AG10803 (cell line): Measurements from ENCODE around the gene NDUFV3.
"Not testable (repeated sequence)": the region's sequence is repeated elsewhere in the genome, so short reads cannot be mapped to it uniquely, and the experiment has no call there.

Experiments
- DNase-seq: peaks from one replicate; pipeline ENCODE4 v3.0.0; 2010; ENCODE audit warnings: low read depth
- H3K4me3 ChIP-seq: 2 replicates; pipeline ENCODE4 v1.5.1; 2011; ENCODE audit warnings: mild to moderate bottlenecking, low read length, control low read depth
- TF ChIP-seq, protein P1 (sequence below): conservative IDR thresholded peaks from 2 replicates; pipeline ENCODE4 v1.5.1; 2011; ENCODE audit warnings: mild to moderate bottlenecking, low read length, control low read depth, inconsistent platforms

Gene NDUFV3

DNA sequence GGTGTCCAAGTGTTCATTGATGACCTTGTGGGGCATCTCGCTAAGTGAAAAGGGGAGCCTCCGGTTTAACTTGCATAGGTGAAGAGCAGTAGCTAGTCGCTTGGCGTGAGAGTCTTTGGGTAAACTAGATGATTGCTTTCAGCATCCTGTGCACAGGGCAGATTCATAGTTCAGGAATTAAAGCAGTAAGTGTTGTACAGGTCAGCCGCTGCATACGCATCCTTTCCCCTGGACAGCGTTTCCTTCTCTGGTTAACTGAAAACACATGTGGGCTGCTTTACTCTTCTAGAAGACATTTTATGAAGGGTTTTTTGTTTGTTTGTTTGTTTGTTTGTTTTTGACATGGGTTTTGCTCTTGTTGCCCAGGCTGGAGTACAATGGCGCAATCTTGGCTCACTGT, 12.1 kb downstream of the NDUFV3 start:
- H3K4me3 ChIP-seq, result no peak overlapping the region
- DNase-seq, result peak; percentile 51
- TF ChIP-seq, protein P1, sequence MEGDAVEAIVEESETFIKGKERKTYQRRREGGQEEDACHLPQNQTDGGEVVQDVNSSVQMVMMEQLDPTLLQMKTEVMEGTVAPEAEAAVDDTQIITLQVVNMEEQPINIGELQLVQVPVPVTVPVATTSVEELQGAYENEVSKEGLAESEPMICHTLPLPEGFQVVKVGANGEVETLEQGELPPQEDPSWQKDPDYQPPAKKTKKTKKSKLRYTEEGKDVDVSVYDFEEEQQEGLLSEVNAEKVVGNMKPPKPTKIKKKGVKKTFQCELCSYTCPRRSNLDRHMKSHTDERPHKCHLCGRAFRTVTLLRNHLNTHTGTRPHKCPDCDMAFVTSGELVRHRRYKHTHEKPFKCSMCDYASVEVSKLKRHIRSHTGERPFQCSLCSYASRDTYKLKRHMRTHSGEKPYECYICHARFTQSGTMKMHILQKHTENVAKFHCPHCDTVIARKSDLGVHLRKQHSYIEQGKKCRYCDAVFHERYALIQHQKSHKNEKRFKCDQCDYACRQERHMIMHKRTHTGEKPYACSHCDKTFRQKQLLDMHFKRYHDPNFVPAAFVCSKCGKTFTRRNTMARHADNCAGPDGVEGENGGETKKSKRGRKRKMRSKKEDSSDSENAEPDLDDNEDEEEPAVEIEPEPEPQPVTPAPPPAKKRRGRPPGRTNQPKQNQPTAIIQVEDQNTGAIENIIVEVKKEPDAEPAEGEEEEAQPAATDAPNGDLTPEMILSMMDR, result no peak

DNA sequence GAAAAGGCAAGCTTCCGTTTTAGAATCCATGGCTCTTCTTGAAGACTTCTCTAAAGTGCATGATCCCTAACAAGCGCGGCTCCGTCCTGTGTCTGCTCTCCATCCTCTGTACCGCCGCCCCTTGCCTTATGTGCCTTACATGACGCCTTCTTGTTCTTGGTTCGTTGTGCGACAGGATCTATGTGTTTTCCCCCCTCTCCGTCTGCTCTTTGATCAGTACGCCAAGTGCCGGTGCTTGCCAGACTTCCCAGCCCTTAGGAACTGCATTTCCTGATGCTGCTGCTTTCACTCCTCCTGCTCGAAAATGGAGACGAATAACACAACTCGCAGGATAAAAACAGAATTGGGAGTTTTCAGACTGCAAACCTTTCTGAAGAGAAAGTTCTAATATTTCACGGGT, 13.1 kb downstream of the NDUFV3 start:
- DNase-seq, result no peak
- TF ChIP-seq, protein P1, result no peak
- no peak overlapping the region for H3K4me3 ChIP-seq

DNA sequence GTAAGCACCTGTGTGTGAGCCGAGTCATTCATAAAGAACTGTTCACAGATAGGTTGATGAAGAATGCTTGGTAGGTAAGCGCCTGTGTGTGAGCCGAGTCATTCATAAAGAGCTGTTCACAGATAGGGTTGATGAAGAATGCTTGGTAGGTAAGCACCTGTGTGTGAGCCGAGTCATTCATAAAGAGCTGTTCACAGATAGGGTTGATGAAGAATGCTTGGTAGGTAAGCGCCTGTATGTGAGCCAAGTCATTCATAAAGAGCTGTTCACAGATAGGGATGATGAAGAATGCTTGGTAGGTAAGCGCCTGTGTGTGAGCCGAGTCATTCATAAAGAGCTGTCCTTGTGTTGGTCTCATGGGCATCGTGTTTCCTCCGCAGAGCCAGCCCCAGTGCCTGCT, 15.4 kb downstream of the NDUFV3 start:
- DNase-seq, H3K4me3 ChIP-seq: not testable (repeated sequence)

DNA sequence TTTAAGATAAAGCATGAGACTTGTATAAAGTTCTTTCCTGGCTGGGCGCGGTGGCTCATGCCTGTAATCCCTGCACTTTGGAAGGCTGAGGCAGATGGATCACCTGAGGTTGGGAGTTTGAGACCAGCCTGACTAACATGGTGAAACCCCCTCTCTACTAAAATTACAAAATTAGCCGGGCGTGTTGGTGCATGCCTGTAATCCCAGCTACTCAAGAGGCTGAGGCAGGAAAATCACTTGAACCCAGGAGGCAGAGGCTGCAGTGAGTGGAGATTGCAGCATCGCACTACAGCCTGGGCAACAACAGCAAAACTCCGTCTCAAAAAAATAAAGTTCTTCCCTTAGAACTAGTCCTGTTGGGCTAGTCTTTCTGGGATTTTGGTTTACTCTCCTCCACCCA, 18.8 kb downstream of the NDUFV3 start:
- not testable (repeated sequence) for H3K4me3 ChIP-seq, DNase-seq

DNA sequence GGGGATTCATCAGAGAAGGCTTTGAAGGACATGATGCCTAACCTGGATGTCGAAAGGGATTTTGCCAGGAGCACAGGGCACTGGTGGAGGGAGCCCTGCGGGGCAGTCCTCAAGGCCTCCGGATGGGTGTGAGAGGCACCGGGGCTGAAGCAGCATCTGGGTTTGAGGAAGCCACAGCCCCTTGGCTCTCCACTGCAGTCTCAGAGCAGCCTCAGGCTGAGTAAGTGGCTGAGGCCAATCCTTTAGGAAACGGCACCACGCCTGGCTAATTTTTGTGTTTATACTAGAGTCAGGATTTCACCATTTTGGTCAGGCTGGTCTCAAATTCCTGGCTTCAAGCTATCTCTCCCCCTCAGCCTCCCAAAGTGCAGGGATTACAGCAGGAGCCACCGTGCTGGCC, 20.4 kb downstream of the NDUFV3 start:
- DNase-seq, result peak; percentile 12
- TF ChIP-seq, protein P1, result no peak
- no peak overlapping the region for H3K4me3 ChIP-seq

DNA sequence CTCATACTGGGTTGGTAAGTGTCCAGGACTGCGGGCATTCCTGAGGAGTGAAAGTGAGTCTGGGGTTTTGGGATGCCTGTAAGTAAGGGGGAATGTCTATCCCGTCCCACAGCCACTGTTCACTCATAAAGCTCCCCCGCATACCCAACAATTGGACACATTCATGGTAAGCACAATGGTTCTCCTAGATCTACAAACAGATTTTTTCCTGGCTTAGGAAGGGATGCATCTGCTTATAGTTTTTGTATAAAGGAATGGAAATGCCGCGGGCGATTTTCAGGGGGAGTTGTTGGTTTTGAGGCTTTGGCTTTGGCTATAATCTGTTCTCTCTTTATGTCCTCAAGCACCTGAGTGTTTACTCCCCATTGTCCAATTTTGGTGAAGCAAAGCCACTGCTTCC, 25.2 kb downstream of the NDUFV3 start:
- TF ChIP-seq, protein P1, result no peak
- DNase-seq, result no peak
- H3K4me3 ChIP-seq, result no peak overlapping the region

DNA sequence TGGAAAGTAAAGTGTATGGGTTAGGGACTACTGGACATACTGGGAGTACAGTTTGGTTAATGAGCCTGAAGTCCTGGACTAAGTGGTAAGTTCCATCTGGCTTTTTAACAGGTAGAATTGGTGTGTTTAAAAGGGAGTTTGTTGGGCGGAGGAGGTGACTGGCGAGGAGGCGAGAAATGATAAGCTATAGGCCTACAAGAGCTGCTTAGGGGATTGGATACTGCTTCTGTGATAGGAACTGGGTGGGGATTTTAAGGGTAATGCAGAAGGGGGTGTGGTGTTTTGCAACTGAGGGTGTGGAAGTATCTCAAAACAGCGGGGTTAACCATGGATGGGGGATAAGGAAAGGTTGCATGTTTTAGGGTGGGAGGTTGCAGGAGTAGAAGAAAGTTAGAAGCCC, 28.8 kb downstream of the NDUFV3 start:
- no peak for DNase-seq
- H3K4me3 ChIP-seq, result no peak overlapping the region
- TF ChIP-seq, protein P1, result no peak

DNA sequence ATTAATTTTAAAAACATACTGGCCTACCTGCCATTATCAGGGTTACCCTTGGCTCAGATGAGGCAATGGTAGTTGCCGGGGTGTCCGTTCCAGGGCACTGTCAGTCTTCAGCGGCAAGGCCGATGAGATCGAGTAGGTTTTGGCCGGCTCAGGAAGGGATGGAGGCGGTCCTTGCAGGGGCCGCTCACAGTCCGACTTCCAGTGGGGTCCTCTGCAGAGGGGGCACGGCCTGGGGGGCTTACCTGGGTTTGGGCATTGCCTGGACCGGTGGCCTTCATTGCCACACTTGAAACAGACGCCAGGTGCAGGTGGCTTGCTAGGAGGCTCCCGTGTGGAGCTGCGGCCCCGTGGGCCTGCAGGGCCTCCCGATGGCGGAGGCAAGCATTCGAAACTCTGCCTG, 29.8 kb downstream of the NDUFV3 start:
- no peak overlapping the region for H3K4me3 ChIP-seq
- DNase-seq, result no peak
- TF ChIP-seq, protein P1, result no peak
